SK-N-SH (cell line): ENCODE measurements around the gene TP53BP1.

Source experiments
- ELF1 ChIP-seq: IDR thresholded peaks from 2 replicates; pipeline ENCODE4 v1.4.0; 2012
- EZH2phosphoT487 ChIP-seq: fragments of 200-600 bp; sonication (generic); IDR thresholded peaks from 2 replicates; pipeline ENCODE4 v1.6.1; 2017; ENCODE audit warnings: low read depth, mixed run types, mild to moderate bottlenecking, antibody characterized with exemption, moderate library complexity, borderline replicate concordance
- JUND ChIP-seq: IDR thresholded peaks from 2 replicates; pipeline ENCODE4 v1.4.0; 2012
- NRF1 ChIP-seq: IDR thresholded peaks from 2 replicates; pipeline ENCODE4 v1.6.1; 2012; ENCODE audit warnings: low read depth, mild to moderate bottlenecking, low read length
- RAD21 ChIP-seq: IDR thresholded peaks from 2 replicates; pipeline ENCODE4 v1.6.1; 2012; ENCODE audit warnings: mild to moderate bottlenecking, low read length
- RFX5 ChIP-seq: IDR thresholded peaks from 2 replicates; pipeline ENCODE4 v1.6.1; 2012; ENCODE audit warnings: mild to moderate bottlenecking, improper control_type of control experiment, low read length
- SIN3A ChIP-seq: IDR thresholded peaks from 2 replicates; pipeline ENCODE4 v1.6.1; 2012; ENCODE audit warnings: low read depth, mild to moderate bottlenecking, low read length, moderate library complexity, borderline replicate concordance
- SMC3 ChIP-seq: IDR thresholded peaks from 2 replicates; pipeline ENCODE4 v1.6.1; 2012; ENCODE audit warnings: low read depth, low read length, improper control_type of control experiment
- YY1 ChIP-seq: IDR thresholded peaks from 2 replicates; pipeline ENCODE4 v1.4.0; 2012; ENCODE audit warnings: low read depth, mild to moderate bottlenecking
- TF ChIP-seq, protein P1 (sequence below): fragments of 200-600 bp; sonication (generic); IDR thresholded peaks from 2 replicates; pipeline ENCODE4 v1.6.1; 2017; ENCODE audit warnings: antibody characterized with exemption, mild to moderate bottlenecking, moderate library complexity
- TF ChIP-seq, protein P2 (sequence below): fragments of 150-350 bp; IDR thresholded peaks from 2 replicates; pipeline ENCODE4 v1.6.1; 2017; ENCODE audit warnings: antibody characterized with exemption, low read length, low read depth, borderline replicate concordance
- TF ChIP-seq, protein P3 (sequence below): IDR thresholded peaks from 2 replicates; pipeline ENCODE4 v1.6.1; 2012; ENCODE audit warnings: mild to moderate bottlenecking, low read depth, low read length, moderate library complexity

DNA sequence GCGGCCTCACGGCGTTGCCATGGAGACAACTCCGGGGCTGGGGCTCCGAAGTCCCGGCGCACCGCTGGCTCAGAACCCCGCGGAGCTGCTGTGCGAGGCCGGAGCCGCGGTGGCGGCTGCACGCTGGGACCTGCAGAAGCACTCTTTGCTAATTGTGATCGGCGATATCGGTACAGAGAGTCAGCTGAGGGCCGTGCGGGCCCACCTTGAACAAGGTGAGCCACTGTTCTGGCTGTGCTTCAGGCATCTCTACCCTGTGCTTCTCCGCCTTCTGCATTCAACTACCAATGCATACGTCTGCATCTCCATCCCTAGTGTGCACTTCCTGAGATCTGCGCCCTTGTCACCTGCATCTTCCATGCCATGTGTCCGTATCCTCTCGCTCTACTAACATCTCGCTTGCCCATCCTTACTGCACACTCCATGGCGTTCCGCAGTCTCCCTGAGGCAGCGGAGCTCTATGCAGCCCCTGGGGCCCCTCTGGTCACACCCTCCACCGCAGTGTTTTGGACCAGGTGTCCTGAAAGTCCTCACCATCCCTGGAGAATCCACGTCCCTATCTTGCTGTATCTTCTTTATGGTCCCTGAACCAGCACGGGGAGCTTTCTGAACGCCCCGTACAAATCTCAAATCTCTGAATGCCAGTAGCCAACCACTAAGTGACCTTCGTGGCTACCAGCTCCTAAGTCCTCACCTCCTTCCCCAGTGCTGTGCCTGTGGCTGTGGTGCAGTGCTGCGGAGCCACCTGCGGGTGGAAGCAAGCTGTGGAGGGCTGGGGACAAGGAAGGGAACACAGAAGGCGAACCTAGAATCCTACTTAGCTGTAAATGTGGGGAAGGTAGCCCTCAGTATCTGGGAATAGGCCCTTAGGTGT is 18.3 kb upstream of the TP53BP1 start:
- TF ChIP-seq, protein P1, sequence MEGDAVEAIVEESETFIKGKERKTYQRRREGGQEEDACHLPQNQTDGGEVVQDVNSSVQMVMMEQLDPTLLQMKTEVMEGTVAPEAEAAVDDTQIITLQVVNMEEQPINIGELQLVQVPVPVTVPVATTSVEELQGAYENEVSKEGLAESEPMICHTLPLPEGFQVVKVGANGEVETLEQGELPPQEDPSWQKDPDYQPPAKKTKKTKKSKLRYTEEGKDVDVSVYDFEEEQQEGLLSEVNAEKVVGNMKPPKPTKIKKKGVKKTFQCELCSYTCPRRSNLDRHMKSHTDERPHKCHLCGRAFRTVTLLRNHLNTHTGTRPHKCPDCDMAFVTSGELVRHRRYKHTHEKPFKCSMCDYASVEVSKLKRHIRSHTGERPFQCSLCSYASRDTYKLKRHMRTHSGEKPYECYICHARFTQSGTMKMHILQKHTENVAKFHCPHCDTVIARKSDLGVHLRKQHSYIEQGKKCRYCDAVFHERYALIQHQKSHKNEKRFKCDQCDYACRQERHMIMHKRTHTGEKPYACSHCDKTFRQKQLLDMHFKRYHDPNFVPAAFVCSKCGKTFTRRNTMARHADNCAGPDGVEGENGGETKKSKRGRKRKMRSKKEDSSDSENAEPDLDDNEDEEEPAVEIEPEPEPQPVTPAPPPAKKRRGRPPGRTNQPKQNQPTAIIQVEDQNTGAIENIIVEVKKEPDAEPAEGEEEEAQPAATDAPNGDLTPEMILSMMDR = peak; percentile 48
- no peak for TF ChIP-seq EZH2phosphoT487
- peak; percentile 56; the same call in 1 of the 2 replicates for TF ChIP-seq SMC3
- TF ChIP-seq NRF1 = no peak
- TF ChIP-seq SIN3A = no peak
- no peak for TF ChIP-seq ELF1
- TF ChIP-seq, protein P2, sequence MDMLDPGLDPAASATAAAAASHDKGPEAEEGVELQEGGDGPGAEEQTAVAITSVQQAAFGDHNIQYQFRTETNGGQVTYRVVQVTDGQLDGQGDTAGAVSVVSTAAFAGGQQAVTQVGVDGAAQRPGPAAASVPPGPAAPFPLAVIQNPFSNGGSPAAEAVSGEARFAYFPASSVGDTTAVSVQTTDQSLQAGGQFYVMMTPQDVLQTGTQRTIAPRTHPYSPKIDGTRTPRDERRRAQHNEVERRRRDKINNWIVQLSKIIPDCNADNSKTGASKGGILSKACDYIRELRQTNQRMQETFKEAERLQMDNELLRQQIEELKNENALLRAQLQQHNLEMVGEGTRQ = no peak
- TF ChIP-seq RAD21 = peak; percentile 73
- TF ChIP-seq, protein P3, sequence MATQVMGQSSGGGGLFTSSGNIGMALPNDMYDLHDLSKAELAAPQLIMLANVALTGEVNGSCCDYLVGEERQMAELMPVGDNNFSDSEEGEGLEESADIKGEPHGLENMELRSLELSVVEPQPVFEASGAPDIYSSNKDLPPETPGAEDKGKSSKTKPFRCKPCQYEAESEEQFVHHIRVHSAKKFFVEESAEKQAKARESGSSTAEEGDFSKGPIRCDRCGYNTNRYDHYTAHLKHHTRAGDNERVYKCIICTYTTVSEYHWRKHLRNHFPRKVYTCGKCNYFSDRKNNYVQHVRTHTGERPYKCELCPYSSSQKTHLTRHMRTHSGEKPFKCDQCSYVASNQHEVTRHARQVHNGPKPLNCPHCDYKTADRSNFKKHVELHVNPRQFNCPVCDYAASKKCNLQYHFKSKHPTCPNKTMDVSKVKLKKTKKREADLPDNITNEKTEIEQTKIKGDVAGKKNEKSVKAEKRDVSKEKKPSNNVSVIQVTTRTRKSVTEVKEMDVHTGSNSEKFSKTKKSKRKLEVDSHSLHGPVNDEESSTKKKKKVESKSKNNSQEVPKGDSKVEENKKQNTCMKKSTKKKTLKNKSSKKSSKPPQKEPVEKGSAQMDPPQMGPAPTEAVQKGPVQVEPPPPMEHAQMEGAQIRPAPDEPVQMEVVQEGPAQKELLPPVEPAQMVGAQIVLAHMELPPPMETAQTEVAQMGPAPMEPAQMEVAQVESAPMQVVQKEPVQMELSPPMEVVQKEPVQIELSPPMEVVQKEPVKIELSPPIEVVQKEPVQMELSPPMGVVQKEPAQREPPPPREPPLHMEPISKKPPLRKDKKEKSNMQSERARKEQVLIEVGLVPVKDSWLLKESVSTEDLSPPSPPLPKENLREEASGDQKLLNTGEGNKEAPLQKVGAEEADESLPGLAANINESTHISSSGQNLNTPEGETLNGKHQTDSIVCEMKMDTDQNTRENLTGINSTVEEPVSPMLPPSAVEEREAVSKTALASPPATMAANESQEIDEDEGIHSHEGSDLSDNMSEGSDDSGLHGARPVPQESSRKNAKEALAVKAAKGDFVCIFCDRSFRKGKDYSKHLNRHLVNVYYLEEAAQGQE = no peak
- no peak for TF ChIP-seq RFX5
- no peak for TF ChIP-seq YY1
- no peak for TF ChIP-seq JUND
